Central memory CD4-positive, alpha-beta T cell (primary cell): ENCODE data around the gene PHGDH.
"Not testable (repeated sequence)": the region's sequence is repeated elsewhere in the genome, so short reads cannot be mapped to it uniquely, and the experiment has no call there.

Experiments
- DNase-seq: peaks from one replicate; pipeline ENCODE4 v3.0.0; 2022

PHGDH gene

DNA sequence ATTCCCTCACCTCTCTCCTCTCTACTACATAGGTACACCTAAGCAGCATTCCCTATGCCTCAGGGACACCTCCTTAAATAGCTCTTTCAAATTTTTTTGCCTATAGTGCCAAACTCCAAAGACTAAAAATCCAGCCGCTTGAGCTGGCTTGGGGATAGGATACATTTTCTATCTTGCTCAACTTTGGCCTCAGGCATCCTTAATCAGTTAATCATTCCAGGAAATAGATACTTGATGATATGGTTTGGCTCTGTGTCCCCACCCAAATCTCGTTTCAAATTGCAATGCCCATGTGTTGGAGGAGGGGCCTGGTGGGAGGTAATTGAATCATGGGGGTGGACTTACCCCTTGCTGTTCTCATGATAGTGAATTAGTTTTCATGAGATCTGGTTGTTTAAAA, 11.4 kb upstream of the PHGDH start:
- no peak for DNase-seq

DNA sequence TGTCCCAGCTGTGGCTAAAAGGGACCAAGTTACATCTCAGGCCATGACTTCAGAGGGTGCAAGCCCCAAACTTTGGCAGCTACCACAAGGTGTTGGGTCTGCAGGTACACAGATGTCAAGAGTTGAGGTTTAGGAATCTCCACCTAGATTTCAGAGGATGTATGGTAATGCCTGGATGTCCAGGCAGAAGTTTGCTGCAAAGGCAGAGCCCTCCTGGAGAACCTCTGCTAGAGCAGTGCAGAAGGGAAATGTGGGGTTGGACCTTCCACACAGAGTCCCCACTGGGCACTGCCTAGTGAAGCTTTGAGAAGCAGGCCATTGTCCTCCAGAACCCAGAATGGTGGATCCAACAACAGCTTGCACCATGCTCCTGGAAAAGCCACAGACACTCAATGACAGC, 10.1 kb upstream of the PHGDH start:
- DNase-seq, result no peak

DNA sequence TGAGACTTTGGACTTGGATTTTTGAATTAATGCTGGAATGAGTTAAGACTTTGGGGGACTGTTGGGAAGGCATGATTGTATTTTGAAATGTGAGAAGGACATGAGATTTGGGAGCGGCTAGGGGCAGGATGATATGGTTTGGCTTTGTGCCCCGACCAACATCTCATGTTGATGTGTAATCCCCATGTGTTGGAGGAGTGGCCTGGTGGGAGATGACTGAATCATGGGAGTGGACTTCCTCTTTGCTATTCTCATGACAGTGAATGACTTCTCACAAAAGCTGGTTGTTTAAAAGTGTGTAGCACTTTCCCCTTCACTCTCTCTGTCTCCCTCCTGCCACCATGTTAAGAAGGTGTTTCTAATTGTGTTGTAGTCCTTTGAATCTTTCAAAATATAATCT, 9.3 kb upstream of the PHGDH start:
- no peak for DNase-seq

DNA sequence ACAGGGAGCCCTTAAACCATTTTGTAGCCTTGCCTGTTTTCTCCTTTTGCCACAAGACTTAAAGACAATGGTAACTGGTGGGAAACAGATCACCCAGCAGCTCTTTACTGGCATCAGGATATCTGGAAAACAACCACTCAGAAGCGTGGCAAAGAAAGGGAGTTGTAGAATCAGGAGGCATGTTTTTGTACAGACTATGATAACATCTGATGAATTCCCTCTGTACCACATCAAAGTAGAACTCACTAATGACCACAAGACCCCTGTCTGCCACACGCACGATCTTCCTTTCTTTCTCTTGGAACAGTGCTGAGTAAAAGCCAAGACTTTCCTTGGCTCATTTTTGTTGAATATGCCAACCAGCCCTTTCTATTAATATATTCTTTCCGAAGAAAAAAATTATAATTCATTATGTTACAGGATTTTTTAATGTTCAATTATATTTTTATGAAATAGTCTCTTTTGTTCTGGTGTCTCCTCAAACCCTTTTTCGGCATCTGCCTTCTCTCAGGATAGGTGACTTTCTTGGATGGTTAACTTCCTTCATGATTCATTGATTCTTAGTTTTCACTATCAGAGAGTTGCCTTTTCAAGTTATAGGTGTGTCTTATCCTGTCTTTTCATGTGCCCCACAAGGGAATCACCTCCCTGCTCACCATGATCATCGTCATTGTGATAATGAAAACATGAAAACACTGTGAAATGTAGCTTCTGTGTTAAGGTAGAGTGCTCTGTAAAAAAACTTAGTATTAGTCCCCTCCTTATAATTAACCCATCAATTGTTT, 7.9 kb upstream of the PHGDH start:
- DNase-seq, result no peak

DNA sequence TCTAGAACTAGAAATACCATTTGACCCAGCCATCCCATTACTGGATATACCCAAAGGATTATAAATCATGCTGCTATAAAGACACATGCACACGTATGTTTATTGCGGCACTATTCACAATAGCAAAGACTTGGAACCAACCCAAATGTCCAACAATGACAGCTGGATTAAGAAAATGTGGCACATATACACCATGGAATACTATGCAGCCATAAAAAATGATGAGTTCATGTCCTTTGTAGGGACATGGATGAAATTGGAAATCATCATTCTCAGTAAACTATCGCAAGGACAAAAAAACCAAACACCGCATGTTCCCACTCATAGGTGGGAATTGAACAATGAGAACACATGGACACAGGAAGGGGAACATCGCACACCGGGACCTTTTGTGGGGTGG, 5.1 kb upstream of the PHGDH start:
- not testable (repeated sequence) for DNase-seq

DNA sequence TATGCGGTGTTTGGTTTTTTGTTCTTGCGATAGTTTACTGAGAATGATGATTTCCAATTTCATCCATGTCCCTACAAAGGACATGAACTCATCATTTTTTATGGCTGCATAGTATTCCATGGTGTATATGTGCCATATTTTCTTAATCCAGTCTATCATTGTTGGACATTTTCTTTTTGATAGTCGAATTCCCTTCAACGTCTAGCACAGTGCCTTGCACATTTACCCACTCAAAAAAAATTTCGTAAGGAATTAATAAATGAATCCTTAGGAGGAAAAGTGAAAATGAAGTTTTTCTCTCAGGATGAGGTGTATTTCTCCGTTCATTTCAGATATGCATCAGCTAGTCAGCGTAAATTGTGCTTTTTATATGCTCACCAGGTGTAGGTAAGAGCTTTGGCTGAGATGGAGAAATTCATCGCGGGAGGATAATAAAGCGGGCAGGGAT, 354 bp upstream of the PHGDH start:
- DNase-seq, result not testable (repeated sequence)

DNA sequence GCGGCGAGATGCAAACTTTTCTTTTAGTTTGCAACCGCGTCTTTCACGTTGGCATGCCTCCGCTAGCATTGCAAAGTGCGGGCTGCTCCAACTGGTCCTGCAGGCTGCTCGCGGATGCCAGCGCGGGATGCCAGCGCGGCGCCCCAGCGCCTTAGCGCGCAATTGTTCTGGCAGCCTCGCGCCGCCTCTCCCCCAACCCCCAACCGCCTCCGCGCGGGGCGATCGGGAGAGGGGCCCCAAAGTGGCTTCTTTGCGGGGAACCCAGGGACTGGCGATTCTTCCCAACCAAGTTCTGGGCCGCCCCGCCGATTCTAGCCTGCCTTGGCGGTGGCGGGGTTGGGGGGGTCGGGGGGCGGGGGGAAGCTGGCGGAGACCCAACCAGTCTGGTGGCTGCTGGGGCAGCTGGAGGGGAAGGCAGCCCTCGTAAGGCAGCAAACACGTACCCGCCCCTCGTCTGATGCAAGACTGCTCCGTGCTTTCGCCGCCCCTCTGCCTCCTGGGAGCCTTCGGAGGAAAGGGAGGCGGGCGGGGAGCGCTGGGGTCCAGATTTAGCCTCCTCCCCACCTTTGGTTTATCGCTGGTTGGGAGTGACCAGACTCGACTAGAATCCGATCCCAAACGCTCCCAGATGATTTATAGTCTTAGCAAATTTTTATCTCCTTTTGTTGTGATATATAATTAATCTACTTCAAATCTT, 756 bp downstream of the PHGDH start:
- no peak for DNase-seq

DNA sequence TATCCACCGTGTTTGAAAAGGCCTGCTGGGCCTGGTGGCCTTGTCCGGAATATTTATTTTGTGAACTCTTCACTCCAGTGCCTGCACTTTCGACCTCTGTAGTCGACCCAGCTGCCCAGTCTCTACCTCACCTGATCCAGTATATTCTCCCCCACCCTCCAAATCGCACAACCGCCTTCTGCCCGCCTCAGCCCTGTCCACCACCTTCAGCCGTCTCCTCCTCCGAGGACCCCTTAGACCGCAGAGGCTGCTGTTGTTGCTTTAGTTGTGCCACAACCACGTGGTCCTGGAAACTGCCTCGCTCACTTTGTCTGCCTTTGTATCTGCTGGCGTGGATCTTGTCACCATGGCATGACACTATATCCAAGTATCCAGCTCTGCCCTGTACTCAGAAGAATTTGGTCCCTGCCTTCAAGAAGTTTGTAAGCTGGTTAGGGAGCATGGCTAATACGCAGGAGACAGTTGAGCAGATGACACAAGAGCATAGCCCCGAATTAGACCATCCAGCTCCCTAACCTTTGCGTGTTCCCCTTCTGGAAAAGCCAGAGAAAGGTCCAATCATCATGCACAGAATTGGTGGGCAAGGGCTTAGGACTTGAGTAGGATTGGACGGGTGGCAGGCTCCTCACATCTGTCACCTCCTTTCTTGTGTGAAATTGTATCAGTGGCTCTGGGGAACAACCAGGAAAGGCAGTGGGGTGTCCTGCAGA, 1.5 kb downstream of the PHGDH start:
- no peak for DNase-seq

DNA sequence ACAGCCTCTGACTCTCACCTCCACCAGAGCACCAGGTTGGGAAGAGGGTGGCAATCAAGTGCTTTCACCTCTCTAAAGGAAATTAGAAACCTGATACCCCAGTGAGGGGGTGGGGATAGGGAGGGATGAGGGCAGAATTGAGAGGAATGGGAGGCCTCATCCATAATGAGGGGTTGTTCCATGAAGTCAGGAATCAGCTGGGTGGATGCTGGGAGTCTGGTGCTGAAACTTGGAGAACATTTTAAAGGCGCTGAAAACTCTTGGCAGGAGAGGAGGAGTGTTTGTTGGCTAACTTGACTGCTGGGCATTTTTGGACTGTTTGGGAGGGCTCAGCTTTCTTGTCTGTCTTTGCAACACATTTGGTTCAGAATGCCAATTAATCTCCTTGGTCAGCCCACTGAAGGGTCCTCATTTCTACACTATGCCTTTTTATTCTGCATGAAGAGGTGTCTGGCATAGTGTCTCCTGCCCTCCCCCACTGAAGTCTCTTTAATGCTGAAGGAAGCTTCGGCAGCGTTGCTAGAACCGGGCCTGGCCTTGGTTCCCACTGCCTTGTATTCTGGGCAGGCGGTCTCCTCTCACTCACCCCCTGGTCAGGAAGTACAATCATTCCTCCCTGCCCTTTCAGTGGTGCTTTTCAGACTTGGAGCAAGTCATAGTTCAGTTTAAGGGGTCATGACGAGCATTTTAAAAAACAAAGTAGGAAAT, 2.2 kb downstream of the PHGDH start:
- DNase-seq, result no peak

DNA sequence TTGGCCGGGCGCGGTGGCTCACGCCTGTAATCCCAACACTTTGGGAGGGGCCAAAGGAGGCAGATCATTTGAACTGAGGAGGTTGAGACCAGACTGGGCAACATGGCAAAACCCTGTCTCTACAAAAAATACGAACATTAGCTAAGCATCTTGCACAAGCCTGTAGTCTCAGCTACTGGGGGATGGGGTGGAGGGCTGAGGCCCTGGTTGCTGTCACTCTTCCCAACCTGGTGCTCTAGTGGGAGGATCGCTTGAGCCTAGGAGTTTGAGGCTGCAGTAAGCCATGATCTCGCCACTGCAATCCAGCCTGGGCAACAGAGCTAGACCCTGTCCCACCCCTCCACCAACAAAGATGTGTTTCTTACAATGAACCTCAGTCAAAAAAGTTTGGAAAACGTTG, 2.8 kb downstream of the PHGDH start:
- no peak for DNase-seq

DNA sequence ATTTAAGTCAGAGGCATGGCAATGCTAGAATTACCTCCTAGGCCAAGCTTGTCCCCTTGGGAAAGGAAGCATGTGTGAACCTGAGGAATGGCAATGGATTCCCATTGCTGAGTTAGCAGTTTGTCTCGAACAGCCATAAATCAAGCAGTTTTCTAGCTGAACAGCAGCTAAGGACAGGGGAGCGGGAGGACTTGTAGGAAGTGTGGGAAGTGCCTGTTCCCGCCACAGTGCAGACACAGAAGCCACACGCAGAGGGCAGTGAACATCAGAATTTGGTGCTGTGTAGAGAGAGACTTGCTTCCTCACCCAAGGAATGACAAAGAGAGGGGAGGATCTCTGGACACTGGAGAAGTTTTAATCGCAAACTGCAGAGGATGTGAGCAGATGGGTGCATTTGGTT, 3.8 kb downstream of the PHGDH start:
- DNase-seq, result no peak

DNA sequence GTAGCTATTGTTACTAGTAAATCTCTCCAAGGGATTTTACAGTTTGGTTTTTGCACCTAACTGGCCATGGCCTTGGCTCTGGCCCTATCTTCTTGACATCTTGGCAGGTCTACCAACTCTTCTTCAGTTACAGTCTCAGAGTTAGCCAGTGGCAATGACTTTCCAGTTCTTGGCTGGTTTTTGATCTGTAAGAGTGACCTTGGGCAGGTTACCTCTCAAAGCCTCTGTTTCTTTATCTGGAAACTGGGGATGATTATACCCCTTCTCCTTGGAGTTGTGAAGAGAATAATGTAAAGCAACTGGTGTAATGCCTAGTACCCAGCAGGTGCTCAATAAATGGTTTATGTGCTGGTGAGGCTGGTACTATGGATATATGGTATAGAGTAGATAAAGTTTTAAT, 6.7 kb downstream of the PHGDH start:
- no peak for DNase-seq

DNA sequence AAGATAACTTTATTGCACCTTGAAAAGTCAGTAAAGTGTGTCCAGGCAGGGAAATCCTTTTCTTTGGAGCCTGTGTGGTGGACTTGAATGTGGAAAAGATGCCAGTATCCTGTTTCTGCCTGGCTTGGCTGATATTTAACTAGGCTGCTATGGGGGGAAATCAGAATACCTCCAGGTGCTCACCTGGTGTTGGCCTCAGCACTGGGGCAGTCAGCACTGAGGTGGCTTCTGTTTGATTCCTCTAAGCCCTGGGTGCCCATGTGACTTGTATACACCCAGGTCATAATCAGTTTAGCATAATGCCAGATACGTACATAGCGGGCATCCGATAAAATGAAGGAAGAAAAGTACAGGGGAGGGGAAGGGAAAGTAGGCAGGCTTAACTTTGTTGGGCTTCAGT, 7.2 kb downstream of the PHGDH start:
- no peak for DNase-seq

DNA sequence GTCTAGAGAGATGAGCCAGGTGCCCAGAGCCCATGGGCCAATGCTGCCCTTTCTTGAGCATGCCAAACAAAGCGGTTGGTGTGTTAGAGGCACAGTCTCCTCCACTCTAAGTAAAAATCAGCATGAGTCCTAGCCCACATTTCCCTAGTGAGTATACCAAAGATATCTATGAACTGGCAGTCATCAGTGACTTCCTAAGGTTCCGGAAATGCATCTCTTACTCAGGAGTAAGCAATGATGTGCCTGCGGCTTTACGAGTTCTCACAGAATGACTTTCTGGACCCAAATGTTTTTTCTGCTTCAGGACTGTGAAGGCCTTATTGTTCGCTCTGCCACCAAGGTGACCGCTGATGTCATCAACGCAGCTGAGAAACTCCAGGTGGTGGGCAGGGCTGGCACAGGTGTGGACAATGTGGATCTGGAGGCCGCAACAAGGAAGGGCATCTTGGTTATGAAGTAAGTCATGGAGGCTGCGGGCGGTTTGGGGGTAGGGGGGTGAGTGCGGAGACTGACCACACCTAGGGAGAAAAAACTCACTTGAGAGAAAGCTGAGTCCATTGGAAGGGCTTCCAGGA, 9.2 kb downstream of the PHGDH start:
- no peak for DNase-seq

DNA sequence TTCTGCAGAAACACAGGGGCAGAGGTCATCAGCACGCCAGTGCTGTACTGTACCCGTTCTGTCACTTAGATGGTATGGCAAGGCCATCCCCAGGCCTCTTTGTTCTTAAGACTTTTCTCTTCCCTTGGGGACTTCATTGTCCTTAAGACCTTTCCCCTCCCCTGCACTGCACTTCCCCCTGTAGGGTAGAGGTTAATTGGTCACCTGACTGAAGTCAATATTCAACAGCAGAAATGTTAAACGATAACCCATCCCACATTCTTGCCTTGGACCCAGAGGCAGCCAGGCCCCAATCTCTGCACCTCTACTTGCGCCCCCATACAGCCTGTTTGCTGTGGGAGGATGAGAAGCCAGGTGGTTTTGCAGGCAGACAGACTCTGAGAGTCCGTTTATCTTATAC, 10.2 kb downstream of the PHGDH start:
- DNase-seq, result no peak

DNA sequence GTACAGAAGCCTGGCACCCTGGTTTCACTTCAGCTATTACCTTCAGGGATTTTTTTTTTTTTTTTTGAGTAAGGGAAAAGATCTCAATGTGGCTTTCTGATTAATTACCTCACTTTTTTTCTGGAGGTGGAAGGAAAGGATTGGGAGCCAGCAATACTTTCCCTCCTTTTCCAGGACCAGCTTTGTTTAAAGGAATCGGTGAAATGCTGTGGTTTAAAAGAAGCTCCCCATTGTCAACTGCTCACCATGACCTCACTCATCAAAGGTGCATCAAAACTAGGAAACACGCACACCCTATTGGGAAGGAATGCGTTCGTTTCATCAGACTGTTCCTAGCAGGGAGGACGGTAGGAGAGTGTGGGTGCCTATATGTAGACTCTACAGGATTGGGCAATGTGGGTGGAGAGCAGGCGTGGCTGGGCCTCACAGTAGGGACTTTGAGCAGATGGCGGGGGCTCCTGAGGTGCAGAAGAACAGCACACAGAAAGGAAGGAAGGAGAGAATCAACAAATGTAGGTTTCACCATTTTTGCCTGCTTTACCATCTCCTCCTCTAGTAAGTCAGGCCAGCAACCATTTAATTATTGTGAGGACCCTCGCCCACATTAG, 13.0 kb downstream of the PHGDH start:
- no peak for DNase-seq

DNA sequence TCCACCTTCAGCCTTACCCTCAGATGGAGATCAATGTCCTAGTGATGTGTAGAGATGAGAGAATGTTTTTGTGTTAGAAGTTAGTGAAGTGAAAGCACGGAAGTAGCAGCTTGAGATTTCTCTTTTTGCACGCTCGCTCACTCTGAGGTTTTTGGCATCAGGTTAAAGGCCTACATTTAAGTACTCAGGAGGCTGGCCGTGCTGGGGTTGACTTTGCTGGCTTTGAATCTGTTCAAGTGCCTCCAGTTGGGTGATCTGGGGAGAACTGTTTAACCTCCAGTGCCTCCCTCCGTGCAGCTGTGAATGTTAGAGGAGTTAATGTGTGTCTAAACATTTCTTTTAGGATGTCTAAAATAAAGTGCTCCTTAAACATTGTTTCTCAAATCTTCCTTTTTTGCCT, 13.9 kb downstream of the PHGDH start:
- DNase-seq, result no peak

DNA sequence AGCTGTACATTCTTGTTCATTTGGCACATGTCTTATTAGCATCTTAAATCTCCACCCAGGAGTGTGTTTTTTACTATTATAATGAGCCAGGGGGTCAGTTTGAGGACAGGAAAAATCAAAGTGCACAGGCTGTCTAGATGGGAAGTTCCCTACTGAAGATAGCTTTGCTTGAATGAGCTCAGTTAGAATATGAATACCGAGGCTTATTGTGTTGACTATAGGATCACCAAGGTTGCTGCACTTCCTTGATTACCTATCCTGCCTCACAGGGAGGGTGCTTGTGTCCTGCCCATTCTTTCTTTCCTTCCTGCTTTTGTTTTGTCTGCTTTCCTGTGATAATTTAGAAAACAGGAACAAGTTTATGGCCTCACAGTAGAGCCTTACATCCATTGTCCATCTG, 16.3 kb downstream of the PHGDH start:
- no peak for DNase-seq

DNA sequence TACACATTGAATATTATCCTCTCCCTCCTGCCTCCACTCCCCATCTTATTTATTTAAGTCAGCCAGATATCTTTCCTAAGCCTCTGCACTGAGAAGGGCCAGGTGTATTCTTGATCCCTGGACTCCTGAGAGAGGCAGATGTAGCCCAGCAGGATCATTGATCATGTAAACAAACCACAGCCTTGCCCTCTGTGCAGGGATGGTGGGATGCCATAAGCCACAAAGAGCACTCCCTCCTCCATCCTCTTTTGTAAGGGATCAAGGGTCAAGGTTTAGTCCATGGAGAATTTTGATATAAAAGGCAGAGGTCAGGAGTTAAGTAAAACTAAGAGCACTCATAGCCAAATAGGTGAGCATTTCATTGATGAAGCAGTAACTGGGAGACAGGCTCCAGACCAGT, 17.3 kb downstream of the PHGDH start:
- DNase-seq, result no peak

DNA sequence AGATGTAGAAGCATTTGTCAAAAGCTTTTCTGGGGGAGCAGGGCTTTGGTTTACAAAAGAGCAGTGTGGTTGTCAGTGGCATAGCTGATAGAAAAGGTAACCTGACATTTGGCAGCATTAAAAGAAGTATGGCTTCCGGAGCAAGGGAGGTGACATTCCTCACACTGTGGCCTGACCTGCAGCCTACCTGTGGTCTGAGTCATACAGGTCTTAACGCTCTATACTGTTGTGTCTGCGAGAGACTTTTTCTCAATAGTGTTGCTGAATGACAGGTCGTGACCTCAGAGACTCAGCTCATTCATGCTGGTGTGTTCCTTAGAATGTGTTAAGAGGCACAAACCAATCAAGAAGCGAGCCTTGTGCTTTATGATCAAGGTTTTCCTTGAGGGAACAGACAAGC, 19.3 kb downstream of the PHGDH start:
- DNase-seq, result no peak

DNA sequence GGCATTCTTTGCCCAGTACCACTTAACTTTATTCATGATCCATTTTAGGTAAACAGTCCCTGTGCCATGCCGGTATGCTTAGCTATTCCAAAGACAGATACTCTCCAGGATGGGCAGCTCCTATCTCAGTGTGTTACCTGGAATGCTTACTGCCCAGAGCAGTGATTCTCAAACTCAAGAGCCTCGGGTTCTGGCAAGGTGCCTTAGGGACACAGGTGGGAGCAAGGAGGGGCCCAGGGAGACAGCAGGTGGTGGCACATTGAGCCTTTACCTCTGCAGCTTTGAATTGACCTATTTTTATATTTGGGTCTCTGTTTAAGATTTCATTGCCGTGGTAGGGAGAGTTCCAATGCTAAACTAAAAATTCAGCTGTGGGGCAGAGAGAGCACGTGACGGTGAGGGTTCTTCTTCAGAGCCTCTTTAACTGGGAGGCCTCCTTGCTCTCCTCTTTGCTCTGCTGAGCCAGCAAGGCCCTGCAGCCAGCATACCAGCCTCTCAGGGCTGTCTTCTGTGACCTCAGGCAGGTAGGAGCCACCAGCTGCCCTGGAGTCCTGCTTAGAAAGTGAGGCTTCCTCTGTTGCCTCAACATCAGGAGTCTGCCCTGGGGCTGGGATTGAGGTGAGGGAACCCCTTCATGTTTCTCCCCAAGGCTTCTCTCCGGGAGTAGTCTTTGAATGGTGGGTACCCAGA, 20.2 kb downstream of the PHGDH start:
- DNase-seq, result no peak
